Measurements from ENCODE around the gene RAD51B.
"Not testable (repeated sequence)": the region's sequence is repeated elsewhere in the genome, so short reads cannot be mapped to it uniquely, and the experiment has no call there.

The RAD51B gene

DNA sequence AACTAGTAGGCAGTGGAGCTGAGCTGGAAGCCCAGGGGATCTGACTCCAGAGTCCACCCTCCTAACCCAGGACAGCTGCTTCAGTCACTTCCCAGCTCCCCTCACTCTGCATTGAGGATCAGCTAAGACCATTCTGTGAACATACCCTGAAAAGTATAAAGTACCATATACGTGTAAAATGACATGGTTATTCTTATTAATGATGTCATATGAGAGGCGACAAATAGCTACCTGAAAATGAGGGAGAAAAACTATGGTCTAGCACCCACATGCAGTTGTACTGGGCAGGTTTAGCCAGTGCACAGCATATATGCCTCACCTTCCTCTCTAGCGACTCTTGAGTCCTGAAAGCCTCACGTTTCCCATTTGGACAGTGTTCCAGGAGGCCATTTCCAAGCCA lies 461.9 kb downstream of the RAD51B start:
- no peak for DNase-seq (ENCODE audit: low read depth)

DNA sequence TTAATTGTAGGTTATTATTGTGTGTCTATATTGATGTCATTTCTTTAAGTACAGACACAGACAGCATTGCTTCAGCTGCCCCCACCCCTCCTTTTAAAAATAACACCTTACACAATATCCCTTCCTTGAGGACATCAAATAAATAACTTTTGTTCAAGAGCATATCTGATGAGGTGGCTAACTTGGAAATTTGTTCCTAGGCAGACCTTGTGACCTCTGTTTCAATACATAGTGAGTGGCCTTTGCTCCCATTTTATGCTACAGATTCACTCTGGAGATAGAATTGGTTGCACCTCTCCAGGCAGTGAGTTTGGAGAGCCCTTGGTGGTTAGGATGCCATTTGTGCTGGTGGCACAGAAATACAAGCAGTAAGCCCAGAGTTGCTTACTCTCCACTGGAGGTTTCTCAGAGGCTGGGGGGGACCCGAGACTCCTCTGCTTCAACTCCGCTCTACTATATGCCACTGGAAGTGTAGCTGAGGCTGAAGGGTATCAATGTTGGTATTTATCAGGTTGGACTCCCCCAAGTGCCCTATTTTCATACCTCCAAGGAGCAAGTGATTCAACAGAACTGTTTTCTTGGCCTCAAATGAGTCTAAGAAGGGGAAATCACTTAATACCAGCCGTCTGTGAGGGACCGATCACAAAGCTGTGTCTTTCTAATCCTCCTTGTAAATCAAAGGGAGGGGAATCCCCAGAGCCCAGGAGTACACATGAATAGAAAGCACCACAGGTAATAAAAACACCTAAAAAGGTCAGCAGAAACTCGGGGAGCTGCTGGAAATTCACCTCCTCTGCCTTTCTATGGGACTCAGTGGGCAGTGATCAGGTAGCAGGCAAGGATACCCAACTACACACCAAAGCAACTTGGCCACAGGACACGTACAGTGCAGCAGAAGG lies 463.1 kb downstream of the RAD51B start:
- peak; percentile 31 for DNase-seq (ENCODE audit: low read depth)

DNA sequence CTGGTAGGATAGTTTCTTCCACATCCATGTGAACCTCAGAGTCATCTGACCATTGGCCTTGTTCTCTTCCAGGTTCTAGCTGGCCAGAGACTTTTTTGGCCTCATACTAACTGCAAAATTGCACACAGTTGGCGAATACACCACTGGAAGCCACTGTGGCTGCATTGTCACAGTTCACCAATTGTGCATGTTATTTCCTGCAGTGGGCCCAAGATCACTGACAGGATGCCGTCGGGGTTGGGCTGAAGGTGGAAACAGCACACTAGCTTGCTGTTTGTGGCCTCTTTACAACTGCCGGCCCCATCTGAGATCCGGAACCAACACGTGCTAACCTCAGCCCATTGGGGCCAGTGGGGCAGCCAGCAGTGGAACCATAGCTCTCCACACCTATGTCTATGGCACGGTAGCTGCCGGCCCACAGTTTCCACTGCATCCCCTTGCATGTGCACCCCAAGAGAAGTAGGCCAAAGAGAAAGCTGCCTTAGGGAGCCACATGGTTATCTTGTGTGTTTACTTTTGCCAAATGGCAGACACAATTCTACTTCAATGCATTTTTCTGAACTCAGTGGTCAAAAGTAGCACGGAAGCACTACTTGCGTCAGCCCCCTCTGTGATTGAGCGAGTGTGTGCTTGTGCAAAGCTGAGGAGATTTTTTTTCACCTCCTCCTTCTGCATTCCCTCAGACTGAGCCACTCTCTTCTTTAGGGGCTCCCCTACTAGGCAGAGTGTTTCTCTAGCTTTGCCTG lies 464.0 kb downstream of the RAD51B start:
- no peak for DNase-seq (ENCODE audit: low read depth)

DNA sequence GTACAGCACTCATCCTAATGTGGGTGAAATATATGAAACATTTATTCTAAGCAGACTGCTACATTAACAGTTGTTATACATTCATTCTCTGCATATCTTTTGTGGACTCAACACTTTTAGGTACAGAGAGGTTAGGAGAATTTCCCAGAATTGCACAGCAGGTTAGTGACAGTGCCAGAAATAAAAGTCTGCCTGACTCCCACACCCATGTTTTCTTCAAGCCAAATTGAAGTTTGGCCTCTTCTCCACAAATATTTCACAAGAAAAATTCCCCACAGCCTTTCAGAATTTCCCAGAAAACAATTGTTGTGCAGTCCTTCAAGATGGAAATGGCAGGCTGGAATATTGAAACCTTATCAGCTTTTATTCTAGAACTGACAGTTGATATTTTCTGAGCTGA lies 464.8 kb downstream of the RAD51B start:
- no peak for DNase-seq (ENCODE audit: low read depth)

DNA sequence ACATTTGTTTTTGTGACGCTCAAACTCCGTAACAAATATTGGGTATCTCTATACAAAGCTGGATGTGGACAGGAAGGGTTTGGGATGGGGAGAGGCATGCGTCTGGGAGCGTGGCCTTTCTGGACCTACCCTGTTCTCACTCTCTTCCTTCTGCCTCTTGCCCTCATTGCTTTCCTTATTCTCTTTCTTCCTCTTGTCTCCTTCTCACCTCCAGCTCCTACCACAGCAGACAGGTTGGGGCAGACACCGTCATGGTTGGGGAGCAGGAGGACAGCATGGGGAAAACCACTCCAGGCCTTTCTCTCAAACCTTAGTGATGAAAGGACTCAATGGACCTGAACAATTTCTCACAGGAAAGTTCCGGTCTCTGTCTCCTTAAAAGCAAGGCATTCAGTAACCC lies 465.3 kb downstream of the RAD51B start:
- DNase-seq (ENCODE audit: low read depth), result no peak

DNA sequence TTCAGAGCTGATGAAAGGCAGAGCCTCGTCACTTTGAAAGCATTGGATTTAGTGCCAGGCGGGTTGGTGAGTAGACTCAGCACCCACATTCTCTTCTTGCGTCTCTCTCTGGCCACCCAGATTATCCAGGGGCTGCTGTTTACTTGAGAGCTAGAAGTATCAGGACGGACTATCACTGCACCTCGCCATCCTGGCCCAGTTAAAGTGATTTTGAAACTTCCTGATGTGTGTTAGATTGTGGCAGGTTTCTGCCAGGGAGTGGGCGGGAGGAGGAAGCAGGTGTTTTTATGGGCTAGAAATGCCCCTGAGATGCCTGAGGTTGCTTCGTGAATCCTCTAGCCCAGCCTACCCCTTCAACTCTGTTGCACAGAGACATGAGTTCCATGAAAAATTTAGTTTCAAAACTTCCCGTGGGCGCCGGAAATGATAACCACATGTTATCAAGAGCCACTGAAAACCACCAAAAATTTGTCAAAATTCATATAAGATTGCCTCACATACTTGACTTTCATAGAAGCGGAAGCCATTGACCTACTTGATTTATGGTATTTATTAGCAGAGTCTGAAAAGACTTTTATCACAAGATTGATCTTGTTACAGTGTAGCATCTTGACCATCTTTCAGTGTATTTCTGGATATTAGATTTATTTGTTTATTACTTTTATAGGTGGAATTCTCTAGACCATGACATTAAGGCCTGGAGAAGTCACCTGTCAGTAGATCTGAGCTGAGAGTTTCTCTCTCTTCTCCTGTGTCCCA lies 466.0 kb downstream of the RAD51B start:
- peak; percentile 50 for DNase-seq (ENCODE audit: low read depth)

DNA sequence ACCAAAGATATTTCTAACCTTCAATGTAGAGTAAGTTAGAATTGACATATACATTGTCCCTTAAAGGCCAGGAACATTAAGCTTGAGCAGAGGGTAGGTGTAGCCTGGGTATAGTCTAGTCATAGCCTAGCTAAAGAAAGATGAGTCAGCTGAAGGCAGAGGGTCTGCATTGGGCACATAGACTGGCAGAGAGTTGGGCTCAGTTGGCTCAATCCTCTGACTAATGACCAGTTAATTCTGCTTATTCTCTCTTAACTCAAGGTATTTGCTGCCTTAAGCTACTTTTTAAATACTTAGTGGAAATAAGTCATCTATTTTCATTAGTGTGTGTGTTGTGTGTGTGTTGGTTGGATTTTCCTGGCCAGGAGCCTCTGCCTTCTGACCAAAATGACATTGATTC lies 467.1 kb downstream of the RAD51B start:
- DNase-seq (ENCODE audit: low read depth), result no peak

DNA sequence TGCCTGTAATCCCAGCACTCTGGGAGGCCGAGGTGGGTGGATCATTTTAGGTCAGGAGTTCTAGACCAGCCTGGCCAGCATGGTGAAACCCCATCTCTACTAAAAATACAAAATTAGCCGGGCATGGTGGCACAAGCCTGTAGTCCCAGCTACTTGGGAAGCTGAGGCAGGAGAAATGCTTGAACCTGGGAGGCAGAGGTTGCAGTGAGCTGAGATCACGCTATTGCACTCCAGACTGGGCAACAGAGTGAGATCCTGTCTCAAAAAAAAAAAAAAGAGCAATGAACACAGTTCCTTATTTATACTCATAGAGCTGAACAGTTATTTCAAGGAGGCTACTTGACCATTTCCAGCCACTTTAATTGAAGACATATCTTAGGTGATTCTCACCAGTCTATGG lies 469.9 kb downstream of the RAD51B start:
- DNase-seq (ENCODE audit: low read depth), result not testable (repeated sequence)

DNA sequence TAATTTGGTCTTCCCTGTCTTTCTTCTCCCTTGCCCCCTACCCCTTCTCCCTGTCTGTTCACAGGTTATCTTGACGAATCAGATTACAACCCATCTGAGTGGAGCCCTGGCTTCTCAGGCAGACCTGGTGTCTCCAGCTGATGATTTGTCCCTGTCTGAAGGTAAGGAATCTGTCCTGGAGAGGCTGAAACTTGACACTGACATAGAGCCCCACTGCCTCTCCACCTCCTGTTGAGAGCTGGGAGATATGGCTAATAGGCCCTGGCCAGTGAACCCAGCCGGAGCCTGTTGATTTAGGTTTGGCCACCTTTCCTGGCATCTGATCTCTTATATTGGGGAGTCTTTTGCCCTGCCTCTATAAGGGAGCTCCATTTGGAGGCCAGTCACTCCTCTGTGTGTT lies 472.2 kb downstream of the RAD51B start:
- DNase-seq (ENCODE audit: low read depth), result no peak

DNA sequence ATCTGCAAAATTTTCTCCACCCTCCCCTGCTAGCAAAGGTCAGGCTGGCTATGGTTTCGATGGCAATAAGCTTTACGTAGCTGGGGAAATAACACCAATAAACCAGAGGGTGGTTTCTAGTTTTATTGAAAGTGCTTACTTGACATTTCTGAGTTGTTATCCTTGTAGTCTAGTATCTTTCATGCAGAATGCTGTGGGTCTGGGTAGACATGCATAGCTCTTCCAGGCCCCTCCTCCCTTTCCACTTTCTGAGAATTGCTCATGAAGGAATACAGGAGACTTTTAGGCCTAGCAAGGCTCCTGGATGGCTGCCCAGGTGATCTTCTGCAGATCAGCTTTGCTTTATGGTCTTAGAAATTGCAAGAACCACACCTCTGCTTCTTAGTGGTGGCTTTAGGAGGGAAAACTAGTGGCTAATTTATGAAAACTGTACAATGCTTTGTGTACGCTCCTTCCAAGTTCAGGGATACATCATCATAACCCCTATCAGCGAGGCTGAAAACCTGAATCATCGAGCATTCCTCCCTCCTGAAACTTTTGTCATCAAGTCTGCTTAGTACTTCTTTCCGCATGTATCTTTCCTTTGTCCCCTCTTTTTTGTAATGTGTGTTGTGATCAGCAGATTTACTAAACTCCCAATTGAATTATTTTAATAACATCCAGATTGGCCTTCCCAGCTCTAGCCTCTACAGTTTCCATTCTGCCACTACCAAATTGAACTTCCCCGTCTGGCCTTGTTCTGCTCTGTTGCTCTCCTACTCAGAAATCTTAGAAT lies 473.0 kb downstream of the RAD51B start:
- DNase-seq (ENCODE audit: low read depth), result no peak

DNA sequence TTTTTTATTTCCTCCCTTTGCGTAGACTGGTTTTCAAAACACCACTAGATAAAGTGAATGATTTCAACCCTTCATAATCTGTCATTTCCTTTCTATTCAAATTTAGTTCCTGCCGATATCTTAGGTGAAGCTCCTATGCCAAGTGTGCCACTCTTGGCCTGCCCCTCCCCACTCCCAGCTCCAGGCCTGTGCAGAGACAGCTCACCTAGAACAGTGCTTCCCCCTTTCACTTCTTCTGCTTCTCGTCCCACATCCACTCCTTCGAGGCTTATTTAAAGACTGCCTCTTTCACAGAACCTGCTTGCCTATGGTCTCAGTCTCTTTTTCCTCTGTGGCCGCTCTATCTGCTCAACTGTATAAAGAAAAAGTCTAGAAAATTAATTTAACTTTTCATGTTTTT lies 473.8 kb downstream of the RAD51B start:
- no peak for DNase-seq (ENCODE audit: low read depth)

DNA sequence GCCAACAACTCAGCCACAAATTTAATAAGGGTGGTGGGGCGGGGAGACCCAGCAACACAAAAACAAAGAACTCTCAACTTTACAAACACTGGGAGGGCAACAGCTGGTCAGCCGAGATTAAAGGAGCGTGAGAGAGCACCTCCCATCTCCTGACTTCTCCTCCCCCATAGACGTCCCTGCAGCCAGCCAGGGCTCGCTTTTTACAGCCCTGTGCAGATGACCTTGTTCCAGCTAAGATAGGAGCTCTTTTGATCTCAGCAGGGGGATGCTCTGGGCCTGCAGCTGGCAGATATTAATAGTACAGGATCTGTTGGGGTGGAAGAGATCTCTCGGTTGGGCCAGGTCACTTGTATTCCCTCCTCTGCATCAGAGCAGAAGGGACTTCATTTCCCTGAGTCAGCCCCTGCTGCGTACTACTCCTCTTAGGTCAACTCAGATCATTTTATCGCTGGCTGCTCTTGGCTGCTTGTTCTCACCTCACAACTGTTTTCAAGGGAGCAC lies 475.8 kb downstream of the RAD51B start:
- no peak for DNase-seq (ENCODE audit: low read depth)

DNA sequence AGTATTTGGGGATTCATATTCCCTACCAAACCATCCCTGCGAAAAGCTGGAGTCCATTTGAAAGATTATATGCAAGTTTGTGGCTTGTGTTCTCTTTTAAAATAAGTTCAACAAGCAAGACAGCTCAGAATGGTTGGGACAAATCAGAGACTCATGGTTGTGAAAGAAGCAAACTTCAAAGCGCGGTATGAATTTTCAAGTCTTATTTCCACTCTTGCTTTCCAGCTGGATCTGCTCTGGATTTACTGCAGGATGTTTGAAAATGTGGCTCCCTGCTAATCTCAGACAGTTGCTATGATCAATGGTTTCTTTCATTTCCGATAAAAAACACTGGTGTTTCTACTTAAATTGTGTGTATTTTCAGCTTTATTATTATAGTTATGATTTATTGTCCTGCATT lies 477.5 kb downstream of the RAD51B start:
- DNase-seq (ENCODE audit: low read depth), result no peak

DNA sequence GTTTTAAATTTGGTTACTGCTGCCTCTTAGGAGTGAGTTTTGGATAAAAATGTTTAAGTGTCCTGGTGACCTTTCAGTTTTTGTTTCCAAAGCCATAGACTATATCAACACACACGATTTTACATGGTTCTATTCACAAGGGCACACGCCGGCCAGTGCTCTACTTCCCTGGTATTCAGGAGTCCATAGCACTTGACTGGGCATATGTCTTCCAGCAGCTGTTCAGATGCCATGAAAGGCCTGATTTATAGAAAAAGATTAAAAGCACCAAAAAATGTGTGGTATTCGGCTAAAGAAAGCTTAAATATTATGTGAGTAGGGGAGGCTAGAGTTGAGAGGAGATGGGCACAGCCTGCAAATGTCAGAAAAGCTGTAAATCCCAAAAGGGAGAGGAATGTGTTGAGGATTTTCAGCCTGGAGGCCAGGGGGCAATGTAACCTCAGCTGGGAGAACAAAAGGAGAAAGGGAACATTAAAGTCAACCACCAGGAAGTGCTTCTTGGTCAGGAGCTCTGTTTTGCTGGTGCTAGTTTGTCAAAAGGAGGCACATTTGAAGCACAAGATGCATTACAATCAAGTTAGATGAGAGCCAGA lies 478.4 kb downstream of the RAD51B start:
- no peak for DNase-seq (ENCODE audit: low read depth)

DNA sequence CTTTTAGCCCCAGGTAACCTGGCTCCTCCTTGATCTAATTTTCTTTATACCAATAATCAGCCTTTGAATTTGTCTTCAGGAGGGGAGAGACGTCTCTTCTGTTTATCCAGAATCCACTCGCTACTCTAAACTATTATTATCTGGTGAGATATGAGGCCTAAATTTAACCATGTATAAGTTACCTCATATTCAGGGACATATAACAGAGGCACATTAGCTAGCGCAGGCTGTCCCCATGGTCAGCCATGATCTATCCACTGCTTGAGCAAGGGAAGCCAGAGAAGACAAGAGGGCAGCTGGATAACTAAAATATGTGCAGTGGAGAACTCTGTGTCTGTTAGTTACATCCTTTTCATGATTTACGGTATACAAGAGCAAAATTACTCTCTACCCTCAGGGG lies 481.0 kb downstream of the RAD51B start:
- no peak for DNase-seq (ENCODE audit: low read depth)

DNA sequence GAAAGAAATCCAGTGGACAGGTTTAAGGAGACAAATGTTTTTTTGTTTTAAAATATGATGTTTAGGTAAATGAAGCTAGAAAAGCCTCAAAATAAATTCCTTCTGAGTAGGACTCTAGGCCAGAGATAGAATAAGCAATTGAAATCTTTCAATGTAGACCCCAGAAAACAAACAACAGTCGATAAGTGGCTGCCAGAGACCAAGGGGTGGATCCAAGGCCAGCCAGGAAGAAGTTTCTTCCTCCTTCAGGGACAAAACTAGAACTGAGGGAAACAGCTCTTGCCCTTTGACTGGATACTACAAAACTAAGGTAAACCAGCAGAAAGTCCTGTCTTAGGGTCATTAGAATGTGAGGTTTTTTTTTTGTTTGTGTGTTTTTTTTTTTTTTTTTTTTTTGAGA lies 481.6 kb downstream of the RAD51B start:
- DNase-seq (ENCODE audit: low read depth), result no peak

DNA sequence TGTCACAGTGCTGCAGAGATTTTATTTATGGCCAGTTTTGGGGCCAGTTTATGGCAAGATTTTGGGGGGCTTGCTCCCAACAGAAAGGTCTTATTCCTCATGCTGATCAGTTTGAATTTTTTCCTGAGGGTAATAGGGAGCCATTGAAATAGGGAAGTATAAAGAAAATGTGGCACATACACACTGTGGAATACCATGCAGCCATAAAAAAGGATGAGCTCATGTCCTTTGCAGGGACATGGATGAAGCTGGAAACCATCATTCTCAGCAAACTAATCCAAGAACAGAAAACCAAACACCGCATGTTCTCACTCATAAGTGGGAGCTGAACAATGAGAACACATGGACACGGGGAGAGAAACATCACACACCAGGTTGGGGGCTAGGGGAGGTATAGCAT lies 483.4 kb downstream of the RAD51B start:
- not testable (repeated sequence) for DNase-seq (ENCODE audit: low read depth)

DNA sequence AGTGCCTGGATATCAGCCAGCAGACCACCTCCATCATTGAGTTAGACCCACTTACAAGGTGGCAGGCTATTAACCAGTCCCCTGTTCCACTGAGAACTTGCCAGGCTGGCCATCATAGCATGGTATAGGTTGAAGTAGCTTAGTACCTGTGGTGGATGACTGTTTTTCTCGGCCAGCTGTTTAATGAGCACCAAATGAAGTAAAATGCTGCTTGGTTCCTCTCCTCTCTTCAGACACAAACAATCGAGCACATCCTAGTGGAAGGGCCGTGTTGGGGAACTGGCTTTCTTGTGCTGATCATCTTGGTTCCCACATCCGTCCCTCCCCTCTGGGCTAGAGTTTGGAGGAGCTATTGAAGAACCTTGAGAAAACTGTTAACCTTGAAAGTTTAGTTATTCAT lies 486.2 kb downstream of the RAD51B start:
- no peak for DNase-seq (ENCODE audit: low read depth)

DNA sequence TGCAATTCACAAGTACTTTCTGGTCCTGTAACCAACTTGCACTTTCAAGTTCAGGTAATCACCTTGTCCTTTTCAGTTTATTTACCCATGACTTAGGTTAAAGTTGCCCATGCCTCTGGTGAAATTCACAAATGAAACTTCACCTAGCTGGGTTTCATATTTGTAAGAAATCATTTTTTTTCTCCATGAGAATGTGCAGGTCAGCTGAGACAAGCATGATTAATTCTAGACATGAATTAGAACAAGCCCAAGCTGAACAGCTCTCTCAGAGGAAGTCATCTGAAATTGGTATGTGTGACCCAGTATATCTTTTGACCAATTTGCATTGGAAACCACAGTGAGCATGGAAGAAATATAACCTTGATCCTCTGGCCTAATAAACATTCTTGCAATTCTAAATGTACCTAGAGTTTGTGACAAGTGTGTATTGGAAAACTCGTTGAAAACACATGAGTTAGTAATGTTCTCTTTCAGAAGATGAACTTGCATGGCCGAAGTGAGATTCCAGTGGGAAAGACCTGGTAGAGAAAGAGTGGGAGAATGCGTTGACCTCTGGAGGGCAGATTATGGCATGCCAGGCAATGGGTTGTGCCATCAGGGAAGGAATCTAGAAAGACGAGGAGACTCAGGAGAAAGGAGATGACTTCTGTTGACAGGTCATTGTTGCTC lies 486.8 kb downstream of the RAD51B start:
- DNase-seq (ENCODE audit: low read depth), result no peak

DNA sequence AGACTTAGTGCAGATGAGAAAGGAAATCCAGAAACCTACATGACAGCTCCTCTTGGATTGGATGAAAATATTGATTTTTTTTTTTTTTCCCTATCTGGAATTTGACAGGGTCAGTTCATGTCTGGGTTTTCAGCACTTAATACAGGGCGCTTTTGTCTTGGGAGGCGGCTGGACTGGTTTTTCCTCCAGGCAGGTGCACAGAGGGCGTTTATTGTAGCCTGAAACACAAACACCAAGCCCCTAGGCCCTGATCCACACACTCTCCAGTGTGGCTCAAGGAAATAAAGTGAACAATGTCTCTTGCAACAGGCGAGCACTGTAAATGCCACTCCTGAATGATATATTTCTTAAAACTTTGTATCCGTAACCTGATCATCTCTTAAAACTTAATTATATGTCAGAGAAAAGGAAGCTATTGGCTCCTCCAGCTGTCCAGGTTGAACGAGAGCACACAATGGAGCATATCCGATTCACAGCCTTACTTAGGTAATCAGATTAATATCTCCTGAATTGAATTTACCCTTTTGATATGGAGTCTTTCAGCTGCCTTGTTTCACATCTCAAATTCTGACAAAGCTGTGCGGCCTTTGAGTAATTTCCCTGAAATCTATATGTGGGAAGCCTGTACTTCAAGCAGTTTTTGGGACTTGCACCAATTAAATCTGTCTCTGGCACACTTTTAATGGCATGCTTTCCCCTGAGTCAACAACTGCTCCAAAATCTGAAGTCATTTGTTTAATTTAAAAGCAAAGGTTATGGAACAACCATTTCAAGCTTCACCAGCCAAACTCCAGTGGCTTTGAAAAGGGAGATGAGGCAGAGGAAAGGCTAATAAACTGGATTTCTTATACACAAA lies 487.6 kb downstream of the RAD51B start:
- no peak for DNase-seq (ENCODE audit: low read depth)

Measured in stimulated activated CD4-positive, alpha-beta T cell treated with anti-CD3 and anti-CD28 coated beads, Interleukin-2, amount 100 ng/mL, for 4 hours (primary cell).